H1 (cell line): ENCODE measurements around the gene DBH. TPM values are rescaled to one million over a fixed set of nuclear protein-coding genes. Genes with fewer than 3 reads are reported as not detected.

ENCODE experiments used
- CTCF ChIA-PET: fragments of 300-600 bp; sonication (Branson Sonifier 250); formaldehyde crosslinking; loops from one replicate; lab custom pipeline; 2021; ENCODE audit not compliant: partially characterized antibody; lab: Charles Lee
- POLR2A ChIA-PET: fragments of 300-600 bp; sonication (Branson Sonifier 250); formaldehyde crosslinking; loops from one replicate; lab custom pipeline; 2021; ENCODE audit warnings: inconsistent platforms; ENCODE audit not compliant: partially characterized antibody; lab: Charles Lee
- DNase-seq, 2 experiments: peaks; one replicate each; pipeline versions ENCODE4 v3.0.0 to v3.0.0-alpha.2; 2010 to 2022; ENCODE audit warnings: low spot score in 2 of 2, low read depth in 1 of 2, mixed read lengths in 1 of 2
- FAIRE-seq: peaks from 2 replicates; lab custom pipeline; 2011; peaks lifted over from hg19 to GRCh38; lab: Jason Lieb, UNC
- H2AFZ ChIP-seq: 2 replicates; pipeline ENCODE4 v1.8.1; 2012; ENCODE audit warnings: low read length, inconsistent platforms
- H2AK5ac ChIP-seq: 2 replicates; pipeline ENCODE4 v1.6.1; 2013; ENCODE audit warnings: low read depth, low read length
- H2BK120ac ChIP-seq: replicated peaks from 2 replicates; pipeline ENCODE3; 2013; ENCODE audit warnings: low read depth, low read length, inconsistent platforms
- H2BK12ac ChIP-seq: 2 replicates; pipeline ENCODE4 v1.6.1; 2013; ENCODE audit warnings: low read depth, low read length
- H2BK15ac ChIP-seq: 2 replicates; pipeline ENCODE4 v1.6.1; 2013; ENCODE audit warnings: low read length
- H2BK20ac ChIP-seq: 2 replicates; pipeline ENCODE4 v1.6.1; 2013; ENCODE audit warnings: low read length
- H2BK5ac ChIP-seq: 2 replicates; pipeline ENCODE4 v1.6.1; 2013; ENCODE audit warnings: low read depth, low read length
- H3K14ac ChIP-seq: 2 replicates; pipeline ENCODE4 v1.6.1; 2013; ENCODE audit warnings: inconsistent platforms; ENCODE audit not compliant: insufficient read length
- H3K18ac ChIP-seq: 2 replicates; pipeline ENCODE4 v1.6.1; 2013; ENCODE audit warnings: low read length; ENCODE audit errors: extremely low read depth
- H3K23ac ChIP-seq: 2 replicates; pipeline ENCODE4 v1.6.1; 2013; ENCODE audit warnings: inconsistent platforms; ENCODE audit not compliant: insufficient read length
- H3K23me2 ChIP-seq: 2 replicates; pipeline ENCODE4 v1.6.1; 2013; ENCODE audit warnings: low read depth, low read length
- H3K27ac ChIP-seq: 2 replicates; pipeline ENCODE4 v1.6.1; 2011; ENCODE audit warnings: low read depth, low read length, inconsistent platforms
- H3K27me3 ChIP-seq, 4 experiments: replicated peaks in 1 of 4; 1 replicate in 1 of 4; 2 replicates in 3 of 4; pipeline versions ENCODE4 v1.6.1 to v1.8.1; 2011 to 2013; ENCODE audit warnings: low read length in 3 of 4, mild to moderate bottlenecking in 3 of 4, inconsistent platforms in 2 of 4, mixed read lengths in 2 of 4, moderate library complexity in 1 of 4; ENCODE audit not compliant: control insufficient read depth in 3 of 4, insufficient read depth in 3 of 4; ENCODE audit errors: extremely low read depth in 1 of 4
- H3K36me3 ChIP-seq, 4 experiments: 2 replicates each; pipeline versions ENCODE4 v1.6.1 to v1.8.1; 2011 to 2013; ENCODE audit warnings: mild to moderate bottlenecking in 4 of 4, low read length in 3 of 4, moderate library complexity in 2 of 4, control low read depth in 1 of 4, inconsistent platforms in 1 of 4; ENCODE audit not compliant: insufficient read depth in 4 of 4, control insufficient read depth in 2 of 4
- H3K4ac ChIP-seq: replicated peaks from 2 replicates; pipeline ENCODE3; 2013; ENCODE audit warnings: low read length, low read depth, mixed read lengths, inconsistent platforms; ENCODE audit not compliant: insufficient read length
- H3K4me1 ChIP-seq, 4 experiments: replicated peaks in 1 of 4; 1 replicate in 1 of 4; 2 replicates in 3 of 4; pipeline versions ENCODE4 v1.6.1 to v1.8.1; 2011 to 2013; ENCODE audit warnings: low read length in 3 of 4, inconsistent platforms in 2 of 4, mixed read lengths in 1 of 4; ENCODE audit not compliant: insufficient read depth in 4 of 4, control insufficient read depth in 3 of 4
- H3K4me2 ChIP-seq, 2 experiments: 2 replicates each; pipeline versions ENCODE4 v1.6.1 to v1.8.1; 2011 to 2013; ENCODE audit warnings: low read depth in 2 of 2, low read length in 2 of 2, control low read depth in 1 of 2, inconsistent platforms in 1 of 2, mild to moderate bottlenecking in 1 of 2; ENCODE audit not compliant: insufficient read depth in 1 of 2
- H3K4me3 ChIP-seq, 4 experiments: fragments of 200-600, 300-600 bp in 1 of 4; sonication (generic), shearing (Covaris generic), sonication (Bioruptor Twin) in 1 of 4; 2 replicates each; pipeline versions ENCODE4 v1.5.1 to v1.8.1; 2011 to 2016; ENCODE audit warnings: low read length in 4 of 4, low read depth in 3 of 4, control low read depth in 2 of 4, inconsistent platforms in 2 of 4, mild to moderate bottlenecking in 2 of 4, mixed read lengths in 1 of 4, moderate library complexity in 1 of 4; ENCODE audit not compliant: insufficient read depth in 2 of 4; ENCODE audit errors: extremely low read depth in 1 of 4
- H3K56ac ChIP-seq: replicated peaks from 2 replicates; pipeline ENCODE3; 2013; ENCODE audit warnings: low read depth, mild to moderate bottlenecking, mixed read lengths, low read length, inconsistent platforms; ENCODE audit not compliant: insufficient read length
- H3K79me1 ChIP-seq: 2 replicates; pipeline ENCODE4 v1.6.1; 2013; ENCODE audit warnings: low read depth, low read length, control low read depth
- H3K79me2 ChIP-seq, 2 experiments: 2 replicates each; pipeline versions ENCODE4 v1.6.1 to v1.8.1; 2012 to 2013; ENCODE audit warnings: low read length in 2 of 2, mild to moderate bottlenecking in 2 of 2, inconsistent platforms in 1 of 2; ENCODE audit not compliant: insufficient read depth in 2 of 2, control insufficient read depth in 1 of 2
- H3K9ac ChIP-seq, 4 experiments: replicated peaks in 1 of 4; 1 replicate in 1 of 4; 2 replicates in 3 of 4; pipeline versions ENCODE4 v1.6.1 to v1.8.1; 2011 to 2013; ENCODE audit warnings: low read depth in 3 of 4, low read length in 3 of 4, control low read depth in 2 of 4, mild to moderate bottlenecking in 2 of 4, moderate library complexity in 2 of 4, inconsistent platforms in 1 of 4; ENCODE audit errors: extremely low read depth in 1 of 4
- H3K9me3 ChIP-seq, 2 experiments: 2 replicates each; pipeline versions ENCODE4 v1.6.1 to v1.8.1; 2012 to 2013; ENCODE audit warnings: mild to moderate bottlenecking in 2 of 2, moderate library complexity in 2 of 2, control low read depth in 1 of 2, inconsistent platforms in 1 of 2, low read depth in 1 of 2, low read length in 1 of 2, mixed read lengths in 1 of 2; ENCODE audit not compliant: insufficient read depth in 2 of 2
- H4K20me1 ChIP-seq, 2 experiments: replicated peaks in 1 of 2; 2 replicates each; pipeline versions ENCODE3 to v1.8.1; 2011 to 2013; ENCODE audit warnings: inconsistent platforms in 2 of 2, low read length in 2 of 2, mild to moderate bottlenecking in 1 of 2; ENCODE audit not compliant: insufficient read depth in 2 of 2, control insufficient read depth in 1 of 2
- H4K5ac ChIP-seq: 2 replicates; pipeline ENCODE4 v1.6.1; 2013; ENCODE audit warnings: low read length, low read depth, mixed read lengths, inconsistent platforms; ENCODE audit not compliant: insufficient read length
- H4K8ac ChIP-seq: 2 replicates; pipeline ENCODE4 v1.8.0; 2013; ENCODE audit warnings: mild to moderate bottlenecking, moderate library complexity, low read length, inconsistent platforms; ENCODE audit not compliant: insufficient read depth; ENCODE audit errors: extremely low read depth
- H4K91ac ChIP-seq: replicated peaks from 2 replicates; pipeline ENCODE3; 2013; ENCODE audit warnings: low read length, mixed read lengths, inconsistent platforms; ENCODE audit not compliant: insufficient read length
- NANOG ChIP-seq: IDR thresholded peaks from 2 replicates; pipeline ENCODE4 v1.6.1; 2011; ENCODE audit warnings: low read length, low read depth, mild to moderate bottlenecking, inconsistent platforms; ENCODE audit not compliant: insufficient read depth, poor library complexity, severe bottlenecking
- WGBS, 2 experiments: shearing (Covaris generic) in 1 of 2; methylation state at CpG; one replicate each; pipeline versions ENCODE4 v1.1.6 to v1.1.7; 2013 to 2015; ENCODE audit warnings: low lambda C conversion rate in 2 of 2, mixed read lengths in 2 of 2, inconsistent platforms in 1 of 2, low coverage in 1 of 2, missing lambda C conversion rate in 1 of 2; ENCODE audit not compliant: insufficient replicate concordance in 2 of 2, insufficient coverage in 1 of 2, insufficient read length in 1 of 2; ENCODE audit errors: extremely low coverage in 1 of 2, missing lambda C conversion rate in 1 of 2; 5-methylcytosine and 5-hydroxymethylcytosine counted together
- polyA plus RNA-seq, 7 experiments: library from polyadenylated mRNA; depleted of rRNA in 3 of 7; stranded (reverse) in 5 of 7; unstranded in 2 of 7; fragments of >200 nt in 5 of 7; fragments of 200-250 nt in 2 of 7; gene quantifications; 1 replicate in 5 of 7; 2 replicates in 1 of 7; 4 replicates in 1 of 7; pipeline versions ENCODE4 v1.2.1 to v1.2.3, GENCODE V29; 2011 to 2013; ENCODE audit warnings: missing spikeins in 2 of 7, mixed read lengths in 2 of 7
- total RNA-seq: library from RNA; stranded (reverse); fragmentation: NEBNext Ultra II Directional; extraction: Animal tissue kit (Norgen Biotek cat#: 25700); gene quantifications from 2 replicates; pipeline ENCODE4 v1.2.1, GENCODE V29; 2021
- TF ChIP-seq, protein P1 (sequence below): IDR thresholded peaks from 2 replicates; pipeline ENCODE4 v1.6.1; 2012; ENCODE audit warnings: inconsistent platforms

Gene DBH
- total and polyA plus RNA-seq, 2 of the 8 experiments (the other 6 are each of a cell fraction or from before 2014, with no cell fraction given), result 0.18 TPM; not detected in 1

DNA sequence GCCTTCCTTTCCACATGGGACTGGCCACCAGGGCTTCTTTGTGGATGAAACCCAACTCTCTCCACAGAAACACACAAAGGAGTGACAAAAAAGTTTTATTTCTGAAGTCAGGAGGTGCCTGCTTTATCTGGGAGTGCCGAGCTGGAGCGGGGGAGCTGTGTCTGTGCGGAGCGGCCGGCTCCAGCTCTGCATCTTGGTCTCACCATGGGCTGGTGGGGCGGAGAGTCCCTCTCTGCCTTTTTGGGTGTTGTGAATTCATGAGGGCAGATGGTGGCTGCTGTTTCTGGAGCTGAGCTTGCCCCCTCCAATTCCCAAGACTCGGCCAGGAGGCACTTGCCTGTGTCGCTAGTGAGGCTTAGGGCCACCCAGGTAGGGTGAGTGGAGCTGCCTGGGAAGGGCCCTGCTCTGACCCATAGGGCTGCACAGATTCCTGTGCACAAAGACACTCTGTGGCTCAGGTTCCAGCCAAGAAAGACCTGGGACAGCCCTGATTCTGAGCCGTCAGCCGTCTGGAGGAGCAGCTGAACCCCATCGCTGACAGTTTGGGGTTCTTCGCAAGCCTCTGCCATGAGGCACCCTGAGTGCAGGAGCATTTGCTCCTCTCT, 1.4 kb downstream of the DBH start:
- no peaks in the 10 kb centered on the region for H3K36me3 ChIP-seq
- H3K18ac ChIP-seq, result peak overlapping the region; percentile 66; the same call in 1 of the 2 replicates
- no peak overlapping the region; the same call in 1 of the 2 replicates for H2BK15ac ChIP-seq
- no peaks in the 10 kb centered on the region for H3K23me2 ChIP-seq
- peaks cover 0 to 2% of the 10 kb centered on the region in 2 experiments for H4K20me1 ChIP-seq
- H3K79me1 ChIP-seq, result no peaks in the 10 kb centered on the region
- no peak overlapping the region for H3K27ac ChIP-seq
- H3K79me2 ChIP-seq, result no peaks in the 10 kb centered on the region
- peak overlapping the region; percentile 89; the same call in 1 of the 2 replicates for H2BK12ac ChIP-seq
- peak overlapping the region in 1 of 2 experiments; percentile 41; a peak in 1 of 4 replicates for H3K4me2 ChIP-seq
- POLR2A ChIA-PET, result interaction anchor here (0.5 kb wide), 1 partner anchor 20 kb away, joined by 3 read pairs; no protein-coding TSS in a partner anchor
- H2BK20ac ChIP-seq, result peak overlapping the region; percentile 17; the same call in 1 of the 2 replicates
- H4K91ac ChIP-seq, result peak overlapping the region; percentile 72
- no peak overlapping the region for H2AK5ac ChIP-seq
- no peaks in the 10 kb centered on the region; a peak in 1 of 7 replicates for H3K27me3 ChIP-seq
- peak overlapping the region; percentile 19; the same call in 1 of the 2 replicates for H4K8ac ChIP-seq
- no peak overlapping the region; the same call in 1 of the 2 replicates for H2BK5ac ChIP-seq
- CTCF ChIA-PET, result interaction anchor here (0.5 to 3.0 kb wide), 6 partner anchors 10 to 282 kb away, joined by 3 to 11 read pairs (median 4); no protein-coding TSS in a partner anchor
- no peak overlapping the region for H3K9ac ChIP-seq
- WGBS, 2 experiments, result 68% methylated on average over 12 of the region's 12 CpGs; no CpG with 5 or more reads in 1 of the 2 experiments
- H3K14ac ChIP-seq, result no peak overlapping the region
- no peak for TF ChIP-seq NANOG
- TF ChIP-seq, protein P1, sequence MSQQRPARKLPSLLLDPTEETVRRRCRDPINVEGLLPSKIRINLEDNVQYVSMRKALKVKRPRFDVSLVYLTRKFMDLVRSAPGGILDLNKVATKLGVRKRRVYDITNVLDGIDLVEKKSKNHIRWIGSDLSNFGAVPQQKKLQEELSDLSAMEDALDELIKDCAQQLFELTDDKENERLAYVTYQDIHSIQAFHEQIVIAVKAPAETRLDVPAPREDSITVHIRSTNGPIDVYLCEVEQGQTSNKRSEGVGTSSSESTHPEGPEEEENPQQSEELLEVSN, result 0 out of 2 replicates have a peak, but pooled peaks have one; percentile 16
- no peak for DNase-seq
- no peak overlapping the region for H3K4ac ChIP-seq
- H4K5ac ChIP-seq, result no peak overlapping the region
- H3K9me3 ChIP-seq, result no peaks in the 10 kb centered on the region
- no peak overlapping the region for H2BK120ac ChIP-seq
- no peak overlapping the region for H3K23ac ChIP-seq
- no peak overlapping the region for H3K56ac ChIP-seq
- no peak for FAIRE-seq
- H2AFZ ChIP-seq, result peak overlapping the region; percentile 89
- no peak overlapping the region for H3K4me3 ChIP-seq
- peaks cover 0 to 28% (median 18%) of the 10 kb centered on the region in 4 experiments; a peak in 6 of 7 replicates for H3K4me1 ChIP-seq
